HG02610 (cell line): ENCODE data around the gene ANXA6.

ENCODE experiments used
- ATAC-seq: cut with Tn5 transposase; IDR thresholded peaks from one replicate; pipeline ENCODE4 v1.9.1; 2021; ENCODE audit warnings: mild to moderate bottlenecking, moderate library complexity; ENCODE audit not compliant: unreplicated experiment

The ANXA6 gene

GRCh38 chr5:151068433-151069197 lies 89.0 kb downstream of the ANXA6 start:
- ATAC-seq: peak; percentile 52

- ATAC-seq: peak; percentile 38
Observed at GRCh38 chr5:151067632-151068432, 89.7 kb downstream of the ANXA6 start.

GRCh38 chr5:151066920-151067319 lies 90.7 kb downstream of the ANXA6 start:
- ATAC-seq: no peak

GRCh38 chr5:151065609-151066008 lies 92.0 kb downstream of the ANXA6 start:
- ATAC-seq: no peak

GRCh38 chr5:151064916-151065499 lies 92.6 kb downstream of the ANXA6 start:
- no peak for ATAC-seq

GRCh38 chr5:151063142-151063989 lies 94.2 kb downstream of the ANXA6 start:
- no peak for ATAC-seq

- ATAC-seq: no peak
Observed at GRCh38 chr5:151062405-151063141, 95.0 kb downstream of the ANXA6 start.

GRCh38 chr5:151060742-151061141 lies 96.8 kb downstream of the ANXA6 start:
- no peak for ATAC-seq

- no peak for ATAC-seq
Observed at GRCh38 chr5:151058891-151059489, 98.6 kb downstream of the ANXA6 start.

GRCh38 chr5:151058301-151058700 lies 99.3 kb downstream of the ANXA6 start:
- ATAC-seq: no peak

GRCh38 chr5:151056379-151057325 lies 100.9 kb downstream of the ANXA6 start:
- no peak for ATAC-seq

GRCh38 chr5:151055336-151055735 lies 102.2 kb downstream of the ANXA6 start:
- no peak for ATAC-seq

GRCh38 chr5:151054709-151055108 lies 102.9 kb downstream of the ANXA6 start:
- no peak for ATAC-seq

GRCh38 chr5:151053796-151054462 lies 103.7 kb downstream of the ANXA6 start:
- no peak for ATAC-seq

- ATAC-seq: no peak
Observed at GRCh38 chr5:151052836-151053235, 104.7 kb downstream of the ANXA6 start.

- no peak for ATAC-seq
Observed at GRCh38 chr5:151051931-151052608, 105.5 kb downstream of the ANXA6 start.

- ATAC-seq: peak; percentile 53
Observed at GRCh38 chr5:151051066-151051930, 106.3 kb downstream of the ANXA6 start.
